NCI-H1930 (cell line): ENCODE results near the gene RAD21L1.

Experiments
- DNase-seq, 2 experiments: peaks; one replicate each; lab custom pipeline; 2025; lab: John Stamatoyannopoulos, UW

Gene RAD21L1

DNA sequence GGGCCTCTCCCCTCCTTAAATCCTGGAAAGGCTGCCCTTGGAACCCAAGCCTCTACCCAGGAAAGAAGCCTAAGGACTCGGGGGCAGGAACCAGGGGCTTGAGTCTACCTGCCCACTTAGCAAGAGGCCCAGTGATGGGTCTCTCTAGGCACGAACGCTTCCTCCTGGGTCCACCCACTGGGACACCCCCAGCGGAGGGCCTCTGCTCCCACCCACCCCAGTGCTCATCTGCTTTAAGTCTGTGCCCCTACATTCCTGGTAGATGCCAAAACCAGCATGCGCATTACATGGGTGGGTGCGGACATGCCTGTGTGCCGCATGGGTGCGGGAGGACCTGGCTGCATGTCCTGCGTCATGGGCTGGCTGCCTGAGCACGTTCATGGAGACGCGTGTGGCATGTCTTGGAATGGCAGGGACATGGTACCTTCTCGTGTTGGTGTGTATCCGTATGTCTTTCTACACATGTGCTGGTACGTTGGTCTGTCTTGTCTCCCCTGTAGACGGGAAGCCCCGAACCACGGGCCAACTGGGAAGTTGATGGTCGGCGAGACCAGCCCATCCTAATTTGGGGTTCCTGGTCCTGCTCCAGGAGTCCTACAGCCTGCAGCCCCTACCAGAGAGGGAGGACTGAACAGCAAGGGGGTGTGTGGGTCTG is 69.6 kb downstream of the RAD21L1 start:
- no peak for DNase-seq

DNA sequence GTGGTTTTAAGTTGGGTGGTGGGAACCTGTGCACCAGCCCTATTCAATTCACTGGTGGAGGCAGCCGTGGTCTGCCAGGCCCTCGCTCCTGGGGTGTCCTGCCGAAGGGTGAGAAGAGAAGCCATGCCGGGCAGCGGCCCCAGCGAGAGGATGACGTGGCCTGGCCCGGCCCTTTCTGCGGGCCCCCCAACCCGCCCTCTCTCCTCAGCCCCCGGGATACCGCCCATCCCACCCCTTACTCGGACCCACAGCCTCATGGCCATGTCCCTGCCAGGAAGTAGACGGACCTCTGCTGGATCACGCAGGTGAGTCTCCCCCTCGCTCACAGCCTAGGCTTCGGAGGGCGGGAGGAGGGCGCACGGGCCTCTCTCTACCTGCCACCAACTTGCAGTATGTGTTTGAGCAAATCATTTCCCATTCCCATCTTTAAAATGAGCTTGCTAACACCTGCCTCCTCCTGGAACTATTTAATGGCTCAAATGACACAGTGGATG is 70.3 kb downstream of the RAD21L1 start:
- no peak for DNase-seq

DNA sequence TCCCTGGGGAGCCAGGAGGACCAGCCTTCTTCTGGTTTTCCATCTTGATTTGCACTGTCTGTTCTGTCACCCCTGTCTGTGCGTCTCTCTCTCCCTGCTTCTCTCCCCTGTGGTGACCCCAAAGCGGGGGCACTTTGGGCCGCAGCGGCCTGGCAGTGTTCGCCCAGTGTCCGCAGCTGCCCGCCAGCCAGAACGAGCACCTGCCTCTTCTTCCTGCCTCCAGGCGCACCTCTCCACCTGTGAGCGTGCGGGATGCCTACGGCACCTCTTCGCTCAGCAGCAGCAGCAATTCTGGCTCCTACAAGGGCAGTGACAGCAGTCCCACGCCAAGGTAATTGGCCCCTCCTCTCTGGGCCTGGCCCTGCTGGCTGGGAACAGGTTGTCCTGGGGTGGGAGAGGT is 71.1 kb downstream of the RAD21L1 start:
- DNase-seq = no peak

DNA sequence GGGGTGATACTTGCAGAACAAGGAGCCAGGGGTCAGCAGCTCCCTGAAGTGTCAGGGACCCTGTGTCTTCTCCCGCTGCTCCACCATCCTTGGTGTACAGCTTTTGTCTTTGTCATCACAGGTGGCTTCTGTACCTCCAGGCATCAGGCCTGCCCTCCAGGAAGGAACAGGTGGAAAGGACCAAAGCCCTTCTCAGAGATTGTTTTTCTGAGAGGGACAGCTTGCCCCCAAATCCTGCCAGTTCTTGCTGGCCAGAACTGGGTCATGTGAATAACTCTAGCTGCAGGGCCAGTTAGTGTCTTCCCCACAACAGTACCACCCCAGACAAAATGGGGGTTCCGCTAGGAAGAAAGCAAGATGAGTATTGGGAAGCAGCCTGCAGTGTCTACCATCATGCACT is 71.6 kb downstream of the RAD21L1 start:
- no peak for DNase-seq

DNA sequence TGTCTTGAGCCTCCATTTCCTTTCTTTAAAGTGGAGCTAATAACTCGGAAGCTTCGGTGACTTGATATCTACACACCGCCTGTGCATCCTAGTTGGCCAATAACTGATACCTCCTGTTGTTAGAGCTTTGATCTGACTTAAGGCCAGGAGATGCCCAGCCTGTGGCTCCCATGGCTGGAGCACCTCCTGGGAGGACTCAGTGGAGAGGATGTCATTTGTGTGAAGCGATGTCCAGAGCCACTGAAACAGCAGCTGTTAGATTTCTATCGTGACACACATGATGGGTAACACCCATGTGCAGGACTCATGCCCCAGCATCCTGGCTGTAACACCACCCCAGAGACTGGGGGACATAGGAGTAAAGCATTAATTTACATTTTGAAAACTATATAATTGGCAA is 72.3 kb downstream of the RAD21L1 start:
- no peak for DNase-seq

DNA sequence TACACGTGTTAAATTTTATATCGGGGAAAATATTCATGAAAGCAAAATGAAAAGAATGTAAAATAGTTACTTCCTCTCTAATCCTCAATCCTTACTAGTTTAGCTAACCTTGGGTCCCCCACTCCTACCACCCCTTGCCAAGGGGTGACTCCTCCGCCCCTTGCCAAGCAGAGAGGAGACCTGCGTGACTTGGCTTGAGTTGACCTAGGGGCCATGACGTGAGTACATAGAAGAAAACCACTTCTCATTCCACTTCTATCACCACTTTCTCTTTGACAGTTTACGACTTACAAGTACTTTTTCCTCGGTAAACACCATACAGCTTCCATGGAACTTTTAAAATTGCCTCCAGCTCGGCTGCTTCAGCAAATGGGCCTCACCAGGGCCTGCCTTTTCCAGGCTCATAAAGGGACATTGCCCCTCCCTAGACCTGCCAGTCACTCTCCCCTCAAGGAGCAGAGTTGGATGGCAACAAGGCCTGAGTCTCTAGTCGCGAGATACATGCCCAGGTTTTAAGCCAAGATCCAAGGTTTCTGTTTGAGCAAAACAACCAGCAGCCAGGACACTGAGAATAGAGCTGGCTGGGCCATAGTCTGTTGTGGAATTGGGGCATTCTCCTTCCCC is 73.2 kb downstream of the RAD21L1 start:
- no peak for DNase-seq

DNA sequence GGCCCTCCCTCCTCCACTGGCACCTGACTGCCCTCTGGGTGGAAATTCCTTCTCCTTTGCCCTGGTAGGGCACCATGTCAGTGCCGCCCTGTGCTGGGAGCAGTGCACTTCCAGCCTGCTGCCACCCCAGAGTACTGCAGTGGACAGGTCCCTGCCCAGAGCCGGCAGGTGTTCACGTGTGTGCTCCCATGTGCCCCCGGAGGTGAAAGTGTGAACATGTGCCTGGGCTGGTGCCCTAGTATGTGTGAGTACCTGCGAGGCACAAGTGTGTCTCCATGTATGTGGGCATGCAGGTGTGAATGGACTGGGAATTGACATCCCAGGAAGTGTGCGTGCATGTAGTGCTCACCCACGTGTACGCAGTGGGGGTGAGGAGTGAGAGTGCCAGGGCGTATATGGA is 73.7 kb downstream of the RAD21L1 start:
- DNase-seq = no peak

DNA sequence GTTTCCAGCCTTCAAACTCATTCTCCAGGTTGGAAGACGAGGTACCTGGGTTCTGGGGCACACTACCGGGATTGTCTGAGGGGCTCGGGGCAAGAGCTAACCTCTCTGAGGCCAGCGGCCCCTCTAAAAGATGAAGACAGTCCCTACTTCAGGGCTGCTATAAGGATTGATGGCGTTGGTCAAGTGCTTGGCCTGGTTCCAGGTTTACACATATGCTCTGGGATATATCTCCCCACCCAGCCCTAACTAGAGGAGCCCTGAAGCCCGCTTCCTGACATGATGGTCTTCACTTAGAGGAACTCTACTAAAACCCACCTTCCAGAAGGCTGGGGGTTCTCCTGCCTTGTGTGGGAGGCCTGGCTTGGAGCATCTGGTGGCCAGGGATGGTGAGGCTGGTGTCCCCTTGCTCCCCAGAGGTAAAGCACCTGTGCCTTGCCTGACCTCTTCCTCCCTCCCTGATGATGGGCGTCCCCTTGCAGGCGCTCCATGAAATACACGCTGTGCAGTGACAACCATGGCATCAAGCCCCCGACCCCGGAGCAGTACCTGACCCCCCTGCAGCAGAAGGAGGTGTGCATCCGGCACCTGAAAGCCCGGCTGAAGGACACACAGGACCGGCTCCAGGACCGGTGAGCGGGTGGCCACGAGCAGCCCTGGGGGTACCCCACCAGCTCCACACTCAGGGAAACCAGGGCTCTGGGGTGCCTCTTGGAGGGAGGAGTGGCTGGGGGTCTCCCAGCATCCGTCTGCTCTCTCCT is 74.4 kb downstream of the RAD21L1 start:
- DNase-seq = no peak

DNA sequence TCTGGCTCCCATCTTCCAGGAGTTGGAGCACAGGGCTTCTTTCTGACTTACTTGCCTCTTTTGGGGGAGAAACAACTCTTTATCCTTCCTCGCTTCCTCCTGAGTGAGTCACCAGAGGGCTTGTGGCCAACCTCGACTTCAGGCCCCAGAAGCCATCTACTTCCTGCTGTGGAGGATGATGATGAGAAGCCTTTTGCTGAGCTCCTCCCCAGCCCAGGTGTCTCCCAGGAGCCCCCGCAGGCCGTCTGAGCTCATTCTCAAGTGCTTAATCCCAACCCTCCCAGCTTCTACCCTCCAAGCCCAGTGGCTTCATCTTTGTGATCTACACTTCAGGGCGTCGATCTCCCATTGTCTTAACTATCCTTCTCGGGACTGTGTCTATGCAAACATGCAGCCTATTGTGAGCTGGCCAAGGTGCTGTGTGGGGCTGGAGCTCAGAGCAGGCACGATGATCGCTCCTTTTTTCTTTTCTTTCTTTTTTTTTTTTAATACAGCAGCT is 75.2 kb downstream of the RAD21L1 start:
- DNase-seq = no peak

DNA sequence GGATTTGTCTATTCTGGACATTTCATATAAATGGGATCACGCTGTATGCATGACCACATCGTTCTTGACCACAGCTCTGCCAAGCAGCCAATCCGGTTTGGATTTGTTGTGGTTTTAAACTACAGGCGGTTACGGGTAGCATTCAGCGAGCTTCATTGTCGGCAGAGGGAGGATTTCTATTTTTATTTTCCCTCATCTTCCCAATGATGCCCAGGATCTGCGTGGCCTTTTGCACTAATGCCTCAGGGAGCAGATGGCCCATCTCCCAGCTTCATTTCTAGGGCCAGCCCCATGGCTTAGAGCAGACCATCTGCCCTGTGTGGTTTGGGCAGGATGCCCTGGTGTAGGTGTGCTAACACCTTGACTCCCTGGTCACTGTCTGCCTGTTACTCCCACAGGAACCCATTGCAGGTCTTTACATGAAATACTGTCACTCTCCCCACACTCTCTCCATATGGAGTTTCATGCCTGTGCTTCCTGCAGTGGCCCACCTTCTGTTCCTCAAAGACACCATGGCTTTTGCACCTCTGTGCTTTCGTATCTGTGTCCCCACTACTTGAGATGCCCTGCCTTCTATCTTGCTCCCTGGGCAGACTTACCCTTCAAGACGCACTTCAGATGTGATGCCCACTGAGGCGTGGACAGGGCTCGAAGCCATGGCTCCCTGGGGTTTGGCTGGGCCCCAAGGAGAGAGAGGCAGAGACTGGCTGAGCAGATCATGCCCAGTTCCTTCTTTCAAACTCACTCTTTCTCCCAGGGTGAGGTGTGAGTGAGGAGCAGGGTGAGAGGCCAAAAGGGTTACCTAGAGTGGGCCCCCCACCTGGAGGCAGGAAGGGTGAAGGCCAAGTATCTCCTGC is 77.1 kb downstream of the RAD21L1 start:
- DNase-seq = no peak

DNA sequence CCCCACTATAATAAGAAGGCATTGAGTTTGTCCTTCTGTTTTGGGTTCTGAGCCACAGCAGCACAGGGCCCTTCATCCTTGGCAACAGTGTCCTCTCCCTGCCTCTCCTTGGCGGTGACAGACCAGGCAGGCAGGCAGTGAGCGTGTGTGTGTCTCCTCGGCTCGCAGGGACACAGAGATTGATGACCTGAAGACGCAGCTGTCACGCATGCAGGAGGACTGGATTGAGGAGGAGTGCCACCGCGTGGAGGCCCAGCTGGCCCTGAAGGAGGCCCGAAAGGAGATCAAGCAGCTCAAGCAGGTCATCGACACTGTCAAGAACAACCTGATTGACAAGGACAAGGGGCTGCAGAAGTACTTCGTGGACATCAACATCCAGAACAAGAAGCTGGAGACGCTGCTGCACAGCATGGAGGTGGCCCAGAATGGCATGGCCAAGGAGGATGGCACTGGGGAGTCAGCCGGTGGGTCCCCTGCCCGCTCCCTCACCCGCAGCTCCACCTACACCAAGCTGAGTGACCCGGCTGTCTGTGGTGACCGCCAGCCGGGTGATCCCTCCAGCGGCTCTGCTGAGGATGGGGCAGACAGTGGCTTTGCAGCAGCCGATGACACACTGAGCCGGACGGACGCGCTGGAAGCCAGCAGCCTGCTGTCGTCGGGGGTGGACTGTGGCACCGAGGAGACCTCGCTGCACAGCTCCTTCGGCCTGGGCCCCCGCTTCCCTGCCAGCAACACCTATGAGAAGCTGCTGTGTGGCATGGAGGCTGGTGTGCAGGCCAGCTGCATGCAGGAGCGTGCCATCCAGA is 79.1 kb downstream of the RAD21L1 start:
- no peak for DNase-seq
